Activated CD4-positive, CD25-positive, alpha-beta regulatory T cell treated with anti-CD3 and anti-CD28 coated beads, Interleukin-2, amount 50 U/mL, for 24 hours (primary cell): ENCODE data around the gene LCLAT1.
"Not testable (repeated sequence)": the region's sequence is repeated elsewhere in the genome, so short reads cannot be mapped to it uniquely, and the experiment has no call there.

Experiments used
- ATAC-seq, 2 donors: fragments of 150-1000 bp; cut with Tn5 transposase; one replicate each; pipeline ENCODE4 v1.10.0; 2021; ENCODE audit warnings: mild to moderate bottlenecking in 1 of 2, moderate library complexity in 1 of 2

The LCLAT1 gene

GRCh38 chr2:30492185-30492584 is 45.1 kb downstream of the LCLAT1 start:
- ATAC-seq = no peak

- no peak for ATAC-seq
These were observed 45.6 kb downstream of the LCLAT1 start for GRCh38 chr2:30492619-30493018.

- no peak for ATAC-seq
These were observed 46.4 kb downstream of the LCLAT1 start for GRCh38 chr2:30493440-30493839.

GRCh38 chr2:30495896-30496295 is 48.9 kb downstream of the LCLAT1 start:
- ATAC-seq = not testable (repeated sequence)

DNA sequence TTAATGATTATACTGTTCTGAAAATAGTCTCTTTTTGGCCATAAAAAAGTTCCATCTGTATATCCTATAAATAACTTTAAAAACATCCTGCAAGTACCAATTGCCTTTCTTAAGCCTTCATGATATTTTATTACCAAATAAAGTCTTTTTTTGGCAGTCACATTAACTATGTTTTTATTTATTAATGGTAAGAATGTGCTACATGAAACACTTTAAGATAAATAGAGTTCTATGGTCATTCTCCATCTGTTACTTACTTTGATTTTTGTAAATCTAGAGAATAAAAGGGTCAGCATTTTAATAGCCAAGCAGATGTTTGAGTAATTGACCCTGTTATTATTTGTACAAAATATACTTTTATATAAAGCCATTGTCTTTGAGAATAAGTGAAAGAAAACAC is 52.6 kb downstream of the LCLAT1 start:
- no peak for ATAC-seq

- ATAC-seq = no peak
These were observed 53.7 kb downstream of the LCLAT1 start for GRCh38 chr2:30500699-30501098.

GRCh38 chr2:30502310-30502709 is 55.3 kb downstream of the LCLAT1 start:
- no peak for ATAC-seq

DNA sequence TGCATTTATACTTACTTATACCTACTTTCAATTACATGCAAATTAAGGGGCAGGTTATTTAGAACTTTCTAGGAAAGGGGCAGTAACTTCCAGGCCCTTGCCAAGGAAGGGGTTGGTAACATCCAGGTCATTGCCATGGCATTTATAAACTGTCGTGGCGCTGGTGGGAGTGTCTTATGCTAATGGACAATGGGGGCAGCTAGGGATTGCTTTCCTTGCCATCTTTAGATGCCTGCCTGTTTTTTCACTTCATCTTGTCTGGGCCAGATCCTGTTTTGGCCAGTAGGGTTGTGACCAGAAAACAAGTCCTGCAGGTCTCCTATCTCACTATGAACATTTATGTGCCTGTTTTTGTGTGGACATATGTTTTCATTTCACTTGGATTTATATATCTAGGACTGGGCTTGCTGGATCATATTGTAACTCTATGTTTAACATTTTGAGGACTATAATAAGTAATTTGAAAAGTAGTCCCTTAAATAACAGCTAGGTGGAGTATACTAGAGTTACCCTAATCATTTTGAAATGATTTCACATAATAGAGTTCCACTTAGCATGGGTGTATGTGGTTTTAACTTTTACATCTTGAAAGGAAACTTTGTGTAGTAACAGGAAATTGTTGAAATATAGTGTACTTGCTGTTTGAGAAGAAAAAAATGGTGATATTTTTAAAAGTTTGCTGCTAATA is 56.1 kb downstream of the LCLAT1 start:
- peak; percentile 69 to 74 for ATAC-seq

DNA sequence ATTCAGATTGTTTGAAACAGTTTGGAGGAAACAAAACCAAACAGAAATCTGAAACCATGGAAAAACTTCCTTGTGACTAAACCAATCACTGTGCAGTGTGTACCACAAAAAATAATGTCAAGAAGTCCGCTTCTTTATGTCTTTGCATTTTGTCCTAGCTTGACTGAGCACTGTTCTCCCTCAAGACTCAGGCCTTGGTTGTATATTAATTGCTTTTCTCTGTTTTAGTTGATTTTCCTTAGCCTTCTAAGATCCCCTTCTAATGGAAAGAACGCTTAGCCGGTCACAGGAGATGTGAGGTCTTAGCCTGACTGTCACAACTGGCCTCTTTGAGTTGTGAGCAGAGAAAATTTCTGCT is 56.6 kb downstream of the LCLAT1 start:
- peak in 1 of 2 donors; percentile 17 for ATAC-seq

- no peak for ATAC-seq
These were observed 57.7 kb downstream of the LCLAT1 start for GRCh38 chr2:30504731-30505130.

GRCh38 chr2:30505500-30506180 is 58.6 kb downstream of the LCLAT1 start:
- ATAC-seq = no peak

DNA sequence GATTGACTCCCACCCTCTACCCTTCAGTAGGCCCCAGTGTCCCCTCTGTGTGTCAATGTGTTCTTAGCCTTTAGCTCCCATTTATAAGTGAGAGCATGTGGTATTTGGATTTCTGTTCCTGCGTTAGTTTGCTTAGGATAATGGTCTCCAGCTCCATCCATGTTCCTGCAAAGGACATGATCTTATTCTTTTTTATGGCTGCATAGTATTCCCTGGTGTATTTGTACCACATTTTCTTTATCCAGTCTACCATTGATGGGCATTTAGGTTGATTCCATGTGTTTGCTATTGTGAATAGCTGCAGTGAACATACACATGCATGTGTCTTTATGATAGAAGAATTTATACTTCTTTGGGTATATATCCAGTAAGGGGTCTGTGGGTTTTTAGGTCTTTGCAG is 60.4 kb downstream of the LCLAT1 start:
- not testable (repeated sequence) for ATAC-seq

DNA sequence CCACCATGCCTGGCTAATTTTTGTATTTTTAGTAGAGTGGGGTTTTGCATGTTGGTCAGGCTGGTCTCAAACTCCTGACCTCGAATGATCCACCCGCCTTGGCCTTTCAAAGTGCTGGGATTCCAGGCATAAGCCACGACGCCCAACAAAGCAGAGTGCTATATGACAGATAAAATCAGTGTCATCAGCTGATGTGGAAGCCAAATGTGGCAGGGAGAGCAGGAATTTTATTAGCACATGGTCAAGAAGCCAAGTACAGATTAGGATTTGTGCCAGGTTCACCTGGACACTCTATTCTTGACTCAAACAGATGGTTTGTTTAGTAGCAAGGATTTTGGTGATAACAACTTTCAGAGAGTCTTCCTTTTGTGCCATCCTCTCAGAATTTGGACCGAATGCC is 62.7 kb downstream of the LCLAT1 start:
- no peak for ATAC-seq

GRCh38 chr2:30510409-30510808 is 63.4 kb downstream of the LCLAT1 start:
- ATAC-seq = no peak

DNA sequence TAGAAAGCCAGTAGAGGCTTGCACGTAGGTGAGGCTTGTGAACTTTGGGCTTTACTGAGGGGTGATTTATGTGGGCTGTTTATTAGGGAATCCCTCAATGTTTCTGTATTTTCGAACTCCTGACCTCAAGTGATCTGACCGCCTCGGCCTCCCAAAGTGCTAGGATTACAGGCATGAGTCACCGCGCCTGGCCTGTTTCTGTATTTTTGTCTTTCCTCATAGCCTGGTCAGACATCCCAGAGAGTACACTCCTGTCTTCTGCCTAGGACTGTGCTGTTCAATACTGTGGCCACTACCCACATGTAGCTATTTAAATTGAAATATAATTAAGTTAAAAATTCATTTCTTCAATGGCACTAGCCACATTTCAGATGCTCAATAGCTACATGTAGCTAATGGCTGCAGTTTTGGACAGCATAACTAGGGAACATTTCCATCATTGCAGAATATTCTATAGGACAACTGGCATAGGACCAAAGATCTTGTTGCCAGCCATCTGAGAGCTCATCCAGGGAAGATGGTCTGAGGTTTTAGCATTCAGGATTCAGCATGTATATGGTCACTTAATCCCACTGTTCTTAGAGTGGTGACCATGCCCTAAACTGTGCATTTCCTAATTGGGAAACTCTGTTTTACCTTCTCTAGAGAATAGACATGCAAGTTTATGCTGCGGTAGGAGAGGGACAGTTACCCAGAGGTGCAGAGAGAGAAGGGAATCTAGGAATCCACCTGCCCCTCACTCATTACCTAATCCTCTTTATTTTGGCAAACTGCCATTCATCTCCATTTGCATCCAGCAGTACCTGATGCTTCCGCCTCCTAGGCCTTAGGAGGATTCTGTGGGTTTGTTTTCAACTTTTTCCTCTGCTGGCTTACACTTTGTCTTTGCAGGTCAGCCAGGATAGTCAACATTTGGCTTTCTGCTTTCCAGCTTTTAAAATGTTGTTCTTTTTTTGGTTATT is 64.4 kb downstream of the LCLAT1 start:
- no peak for ATAC-seq

DNA sequence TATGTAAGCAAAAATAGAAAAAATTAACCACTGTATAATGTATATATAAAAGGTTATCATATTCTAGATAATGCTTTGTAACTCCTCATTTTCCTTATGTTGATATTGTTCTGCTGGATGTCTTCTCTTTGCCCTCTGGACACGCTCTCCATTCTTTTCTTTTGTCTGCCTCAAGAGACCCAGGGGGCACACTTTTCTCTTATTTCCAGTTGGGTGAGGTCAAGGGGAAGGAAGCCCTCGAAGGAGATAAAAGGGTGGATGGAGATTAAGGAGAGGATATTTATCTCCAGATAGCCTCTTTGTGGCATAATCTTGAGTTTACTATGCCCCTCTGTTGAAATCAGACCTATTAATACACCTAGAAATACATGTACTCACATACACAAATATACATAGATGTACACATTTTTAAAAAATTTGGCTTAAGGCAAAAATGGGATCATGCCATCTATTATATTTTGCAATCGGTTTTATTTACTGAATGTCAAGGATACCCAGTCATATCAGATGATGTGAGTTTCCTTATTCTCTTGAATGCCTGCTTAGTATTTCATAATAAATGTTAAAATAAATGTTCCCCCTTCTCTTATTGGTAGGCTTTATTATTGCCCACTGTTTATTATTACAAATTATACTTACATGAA is 65.3 kb downstream of the LCLAT1 start:
- no peak for ATAC-seq

- ATAC-seq = not testable (repeated sequence)
These were observed 66.6 kb downstream of the LCLAT1 start for GRCh38 chr2:30513649-30514048.

GRCh38 chr2:30514134-30514847 is 67.2 kb downstream of the LCLAT1 start:
- no peak for ATAC-seq

GRCh38 chr2:30514848-30515435 is 67.9 kb downstream of the LCLAT1 start:
- no peak for ATAC-seq

- ATAC-seq = no peak
These were observed 69.1 kb downstream of the LCLAT1 start for GRCh38 chr2:30516166-30516565.

- ATAC-seq = no peak
These were observed 72.8 kb downstream of the LCLAT1 start for GRCh38 chr2:30519796-30520195.

- no peak for ATAC-seq
These were observed 75.4 kb downstream of the LCLAT1 start for GRCh38 chr2:30522421-30522820.
